HG03196 (cell line): ENCODE measurements around the gene FBXL3.
A peak's percentile ranks its signal among the peaks of the same experiment; 100 is the strongest.
"Not testable (repeated sequence)": the region's sequence is repeated elsewhere in the genome, so short reads cannot be mapped to it uniquely, and the experiment has no call there.

Source experiments
- ATAC-seq: cut with Tn5 transposase; IDR thresholded peaks from one replicate; pipeline ENCODE4 v1.9.1; 2021; ENCODE audit not compliant: unreplicated experiment

The FBXL3 gene

DNA sequence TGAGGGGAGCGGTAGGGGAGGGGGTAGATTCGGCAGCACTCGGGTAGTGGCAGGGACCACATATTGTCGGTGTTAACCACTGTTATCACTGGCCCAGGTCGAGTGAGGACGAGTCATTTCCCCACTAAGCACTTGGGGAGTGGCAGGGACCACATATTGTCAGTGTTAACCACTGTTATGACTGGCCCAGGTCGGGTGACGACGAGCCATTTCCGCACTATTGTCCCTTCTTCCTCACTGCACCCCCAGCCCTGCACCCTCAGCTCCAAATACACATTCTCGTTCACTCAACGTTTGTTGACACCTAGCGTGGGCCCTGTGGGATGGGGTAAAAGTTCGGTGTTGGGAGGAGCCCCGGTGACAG, 35.5 kb downstream of the FBXL3 start:
- peak; percentile 53 for ATAC-seq

- no peak for ATAC-seq
Measured at GRCh38 chr13:76983676-76984075, 43.3 kb downstream of the FBXL3 start.

DNA sequence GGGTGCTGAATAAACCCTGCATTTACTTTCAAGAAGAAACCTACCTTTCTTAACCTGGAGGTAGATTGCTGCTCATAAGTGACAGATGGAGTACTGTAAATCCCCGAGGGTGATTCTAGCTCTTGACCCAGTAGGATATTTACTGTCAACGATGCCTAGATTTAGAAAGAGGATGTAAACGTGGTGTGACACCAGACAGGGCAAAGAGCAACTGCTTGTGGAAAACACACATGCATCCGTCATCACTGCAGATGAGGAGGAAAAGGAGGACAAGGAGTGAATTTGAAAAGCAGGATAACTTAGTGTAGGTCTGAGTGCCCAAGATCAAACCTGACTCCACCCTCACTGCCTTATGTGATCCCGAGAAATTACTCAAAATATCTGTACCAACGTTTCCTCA, 44.9 kb downstream of the FBXL3 start:
- ATAC-seq, result no peak

- ATAC-seq, result peak; percentile 100
Measured at GRCh38 chr13:76980075-76980718, 46.8 kb downstream of the FBXL3 start.

GRCh38 chr13:76976929-76977328, 50.0 kb downstream of the FBXL3 start:
- ATAC-seq, result no peak

- no peak for ATAC-seq
Measured at GRCh38 chr13:76976490-76976889, 50.5 kb downstream of the FBXL3 start.

- ATAC-seq, result no peak
Measured at GRCh38 chr13:76975863-76976262, 51.1 kb downstream of the FBXL3 start.

DNA sequence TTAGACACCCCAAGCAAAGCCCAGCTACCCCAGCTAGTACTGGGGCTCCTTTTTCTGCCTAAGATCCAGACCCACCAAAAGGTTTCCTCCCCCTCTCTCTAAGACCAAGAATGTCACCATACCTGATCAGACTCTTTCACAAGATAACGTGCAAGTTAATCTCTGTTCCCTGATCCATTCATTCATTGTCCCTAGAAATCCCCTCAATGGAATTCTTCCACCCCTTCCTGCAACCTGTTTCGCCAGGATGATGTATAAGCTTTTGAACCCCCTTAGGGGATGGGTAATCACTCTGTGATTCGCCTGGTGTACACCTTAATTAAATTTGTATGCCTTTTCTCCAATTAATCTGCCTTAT, 52.4 kb downstream of the FBXL3 start:
- ATAC-seq, result no peak

GRCh38 chr13:76973920-76974617, 52.9 kb downstream of the FBXL3 start:
- no peak for ATAC-seq

DNA sequence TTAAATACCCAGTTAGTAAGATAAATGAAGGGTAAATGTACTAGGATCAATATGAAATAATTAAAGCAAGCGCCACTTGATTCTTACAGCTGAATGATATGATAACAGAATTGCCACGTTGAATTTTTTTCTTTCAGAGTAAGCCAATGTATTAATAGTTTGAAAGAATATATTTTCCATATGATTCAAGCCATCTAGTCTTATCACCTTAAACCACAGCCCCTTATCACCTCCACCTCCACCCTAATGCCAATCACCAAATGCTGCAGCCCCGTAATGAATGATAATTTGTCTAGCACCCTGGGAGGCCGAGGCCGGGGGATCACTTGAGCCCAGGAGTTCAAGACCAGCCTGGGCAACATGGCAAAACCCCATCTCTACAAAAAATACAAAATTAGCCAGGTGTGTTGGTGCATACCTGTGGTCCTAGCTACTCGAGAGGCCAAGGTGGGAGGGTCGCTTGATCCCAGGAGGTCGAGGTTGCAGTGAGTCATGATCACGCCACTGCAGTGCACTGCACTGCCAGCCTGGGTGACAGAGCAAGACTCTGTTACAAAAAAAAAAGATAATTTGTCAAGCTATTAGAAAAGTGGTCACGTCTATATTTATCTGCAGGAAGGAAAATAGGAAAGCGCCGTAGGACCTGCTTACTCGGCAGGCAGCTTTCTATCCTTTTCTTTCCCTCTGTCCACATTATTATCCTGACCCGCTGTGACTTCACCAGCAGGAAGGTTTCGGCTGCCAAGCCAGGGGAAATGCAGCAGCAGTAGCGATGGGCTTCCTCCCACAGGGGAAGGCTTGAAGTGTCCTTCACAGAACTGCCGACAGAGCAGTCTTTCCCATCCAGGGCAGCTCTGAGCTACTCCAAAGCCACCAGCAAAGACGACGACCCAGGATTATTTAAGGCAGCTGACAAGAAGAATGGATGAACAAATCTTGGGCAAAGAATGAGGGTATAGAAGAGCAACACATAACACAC, 54.8 kb downstream of the FBXL3 start:
- no peak for ATAC-seq

DNA sequence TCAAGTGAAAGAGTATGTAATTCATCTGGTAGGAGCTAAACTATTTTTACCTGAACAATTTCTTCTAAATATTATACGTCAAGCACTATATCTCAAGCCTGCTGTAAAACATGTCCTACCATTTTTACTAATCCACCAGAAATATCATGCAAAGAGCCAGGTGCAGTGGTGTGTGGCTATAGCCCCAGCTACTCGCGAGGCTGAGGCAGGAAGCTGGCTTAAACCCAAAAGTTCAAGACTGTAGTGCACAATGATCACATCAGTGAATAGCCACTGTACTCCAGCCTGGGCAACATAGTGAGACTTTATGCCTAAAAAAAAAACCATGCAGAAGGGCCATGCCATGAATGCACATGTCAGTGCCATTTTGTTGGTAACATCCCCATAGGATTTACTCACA, 55.7 kb downstream of the FBXL3 start:
- ATAC-seq, result no peak

DNA sequence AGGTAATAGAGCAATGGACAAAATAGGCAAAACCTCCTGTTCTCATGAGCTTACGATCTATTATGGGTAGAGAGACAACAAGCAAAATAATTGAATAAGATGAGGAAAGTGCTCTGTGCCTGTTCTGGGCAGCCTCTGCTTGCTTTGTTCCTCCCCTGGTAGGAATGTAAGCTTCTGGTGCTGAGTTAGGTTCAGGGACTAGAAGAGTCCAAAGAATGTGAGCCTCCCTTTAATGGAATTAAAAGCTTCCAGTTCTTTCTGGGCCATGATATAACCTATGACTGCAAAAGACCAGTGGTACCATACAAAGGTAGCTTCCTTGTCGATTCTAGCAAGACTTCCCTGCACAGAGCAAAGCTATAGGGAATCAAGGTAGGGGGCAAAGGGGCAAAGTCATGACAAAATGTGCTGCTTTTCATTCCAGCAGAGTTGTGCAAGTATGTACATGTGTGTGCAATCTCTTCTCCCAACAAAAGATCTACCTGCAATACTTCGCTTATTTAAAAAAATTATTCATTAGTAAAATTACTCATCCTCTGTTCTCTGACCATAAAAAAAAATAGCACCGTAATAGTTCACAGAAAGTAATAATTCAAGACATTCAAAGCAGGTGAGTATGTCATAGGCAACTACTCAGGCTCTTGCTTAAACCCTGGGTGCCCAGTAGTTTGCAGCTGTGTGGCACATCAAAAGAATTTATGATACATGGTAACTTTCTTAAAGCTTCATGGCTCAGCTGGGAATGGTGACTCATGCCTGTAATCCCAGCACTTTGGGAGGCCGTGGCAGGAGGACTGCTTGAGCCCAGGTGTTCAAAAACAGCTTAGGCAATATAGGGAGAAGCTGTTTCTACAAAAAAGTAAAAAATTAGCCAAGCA, 57.2 kb downstream of the FBXL3 start:
- ATAC-seq, result no peak

- no peak for ATAC-seq
Measured at GRCh38 chr13:76968041-76968440, 58.9 kb downstream of the FBXL3 start.

DNA sequence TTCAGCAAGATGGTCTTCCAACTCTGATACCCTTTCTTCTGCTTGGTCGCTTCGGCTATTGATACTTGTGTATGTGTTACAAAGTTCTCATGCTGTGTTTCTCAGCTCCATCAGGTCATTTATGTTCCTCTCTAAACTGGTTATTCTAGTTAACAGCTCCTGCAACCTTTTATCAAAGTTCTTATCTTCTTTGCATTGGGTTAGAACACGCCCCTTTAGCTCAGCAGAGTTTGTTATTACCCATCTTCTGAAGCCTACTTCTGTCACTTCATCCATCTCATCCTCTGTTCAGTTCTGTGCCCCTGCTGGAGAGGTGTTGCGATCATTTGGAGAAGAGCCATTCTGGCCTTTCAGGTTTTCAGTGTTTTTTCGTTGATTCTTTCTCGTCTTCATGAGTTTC, 59.9 kb downstream of the FBXL3 start:
- ATAC-seq, result no peak

DNA sequence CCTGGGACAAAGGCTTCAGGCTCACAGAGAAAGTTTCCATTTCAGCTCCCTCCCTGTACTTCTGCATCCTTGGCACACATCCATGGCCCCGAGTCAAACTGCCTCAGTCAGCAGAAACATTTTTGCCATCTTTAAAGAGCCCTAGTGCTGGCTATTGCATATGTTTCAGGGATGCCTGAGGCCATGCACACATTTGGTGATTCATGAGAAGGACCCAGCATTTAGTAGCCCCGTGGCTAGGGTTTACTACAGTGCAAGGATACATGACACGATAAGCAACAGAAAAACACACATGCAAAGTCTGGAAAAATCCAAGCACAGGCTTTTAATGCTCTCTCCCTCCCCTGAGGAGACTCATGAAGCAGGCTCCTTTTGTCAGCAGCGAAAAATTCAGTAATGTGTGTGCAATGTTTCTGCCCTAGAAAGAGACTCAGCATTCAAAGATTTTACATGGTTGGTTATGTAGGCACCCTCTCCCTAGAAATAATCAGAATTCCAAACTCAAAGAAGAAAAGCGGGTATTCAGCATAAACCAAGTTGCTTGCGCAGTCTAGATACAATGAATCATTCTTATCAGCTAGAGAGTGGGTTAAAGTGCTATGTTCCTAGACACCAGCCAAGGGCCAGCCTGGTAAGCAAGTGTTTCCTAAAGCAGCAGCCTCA, 61.1 kb downstream of the FBXL3 start:
- ATAC-seq, result no peak

GRCh38 chr13:76959734-76960133, 67.2 kb downstream of the FBXL3 start:
- ATAC-seq, result not testable (repeated sequence)

DNA sequence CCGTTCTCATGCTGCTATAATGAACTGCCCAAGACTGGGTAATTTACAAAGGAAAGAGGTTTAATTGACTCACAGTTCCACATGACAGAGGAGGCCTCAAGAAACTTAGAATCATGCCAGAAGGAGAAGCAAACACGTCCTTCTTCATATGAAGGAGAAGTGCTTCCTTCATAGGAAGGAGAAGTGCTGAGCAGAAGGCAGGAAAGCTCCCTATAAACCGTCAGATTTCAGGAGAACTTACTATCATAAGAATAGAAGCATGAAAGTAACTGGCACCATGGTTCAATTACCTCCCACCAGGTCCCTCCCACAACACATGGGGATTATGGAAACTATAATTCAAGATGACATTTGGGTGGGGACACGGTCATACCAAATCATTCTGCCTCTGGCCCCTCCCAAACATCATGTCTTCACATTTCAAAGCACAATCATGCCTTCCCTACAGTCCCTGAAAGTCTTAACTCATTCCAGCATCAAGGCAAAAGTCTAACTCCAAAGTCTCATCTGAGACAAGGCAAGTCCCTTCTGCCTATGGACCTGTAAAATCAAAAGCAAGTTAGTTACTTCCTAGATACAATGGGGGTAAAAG, 68.0 kb downstream of the FBXL3 start:
- ATAC-seq, result no peak

DNA sequence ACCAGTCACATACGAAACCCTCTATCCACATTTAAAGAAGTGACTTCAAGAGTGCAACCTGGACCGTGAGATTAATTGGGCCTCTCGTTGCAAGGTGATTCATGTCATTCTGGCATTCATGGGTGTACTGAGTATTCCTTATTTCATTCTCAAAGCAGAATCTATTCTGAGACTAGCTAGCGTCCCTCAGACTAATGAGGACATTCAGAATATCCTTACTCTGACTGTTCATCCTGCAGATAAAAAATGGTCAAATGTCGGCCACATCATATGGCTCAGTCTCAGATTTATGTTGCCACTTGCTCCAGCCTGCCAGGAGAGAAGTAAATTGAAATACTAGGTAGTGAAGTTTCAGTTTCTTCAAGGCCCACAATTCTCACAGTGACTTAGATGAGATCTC, 71.3 kb downstream of the FBXL3 start:
- ATAC-seq, result no peak
